IMR-90 (cell line): Measurements from ENCODE around the gene IFT52. TPM values are rescaled to one million over a fixed set of nuclear protein-coding genes. Genes with fewer than 3 reads are reported as not detected.

Source experiments
- ATAC-seq: fragments of 200-7000 bp; cut with Tn5 transposase; 2 replicates; pipeline ENCODE4 v1.9.1; 2020; ENCODE audit warnings: low read depth, mild to moderate bottlenecking, moderate library complexity
- BruUV-seq: library from RNA; stranded (reverse); fragments of 400-500 nt; replicated peaks from 2 replicates; lab custom pipeline; 2021; lab: Mats Ljungman, UMichigan
- CTCF ChIA-PET: fragments of 300-600 bp; formaldehyde crosslinking; extraction: SDS; loops from one replicate; lab custom pipeline; 2021; ENCODE audit warnings: antibody characterized with exemption; lab: Yijun Ruan, JAX
- POLR2A ChIA-PET: fragments of 300-600 bp; sonication (Branson Sonifier 250); formaldehyde crosslinking; loops from one replicate; lab custom pipeline; 2022; ENCODE audit warnings: antibody characterized with exemption; ENCODE audit not compliant: unreplicated experiment; lab: Charles Lee
- DNase-seq: peaks from one replicate; pipeline ENCODE4 v3.0.0; 2013
- H2AFZ ChIP-seq: replicated peaks from 2 replicates; pipeline ENCODE3; 2013; ENCODE audit warnings: low read length, mild to moderate bottlenecking; ENCODE audit not compliant: poor library complexity
- H2AK5ac ChIP-seq: 2 replicates; pipeline ENCODE4 v1.6.1; 2013; ENCODE audit warnings: low read depth, low read length, inconsistent platforms
- H2AK9ac ChIP-seq: replicated peaks from 2 replicates; pipeline ENCODE3; 2013; ENCODE audit warnings: mild to moderate bottlenecking, low read depth, low read length, moderate library complexity; ENCODE audit not compliant: poor library complexity
- H2BK120ac ChIP-seq: 2 replicates; pipeline ENCODE4 v1.6.1; 2013; ENCODE audit warnings: low read depth, low read length, inconsistent platforms
- H2BK15ac ChIP-seq: 3 replicates; pipeline ENCODE4 v1.6.1; 2013; ENCODE audit warnings: low read depth, low read length, inconsistent platforms
- H2BK20ac ChIP-seq: 2 replicates; pipeline ENCODE4 v1.6.1; 2013; ENCODE audit warnings: low read depth, mild to moderate bottlenecking, inconsistent platforms, low read length, moderate library complexity
- H2BK5ac ChIP-seq: 2 replicates; pipeline ENCODE4 v1.6.1; 2013; ENCODE audit warnings: mild to moderate bottlenecking, low read depth, low read length, inconsistent platforms; ENCODE audit not compliant: poor library complexity, severe bottlenecking
- H3K14ac ChIP-seq: replicated peaks from 2 replicates; pipeline ENCODE4 v1.6.1; 2013; ENCODE audit warnings: low read depth, low read length, inconsistent platforms
- H3K18ac ChIP-seq: 2 replicates; pipeline ENCODE4 v1.6.1; 2013; ENCODE audit warnings: low read depth, low read length, control low read depth
- H3K23ac ChIP-seq: 2 replicates; pipeline ENCODE4 v1.6.1; 2013; ENCODE audit warnings: low read depth, low read length, inconsistent platforms
- H3K27ac ChIP-seq: 2 replicates; pipeline ENCODE4 v1.5.1; 2013; ENCODE audit warnings: mild to moderate bottlenecking, control low read depth, low read length; ENCODE audit not compliant: insufficient read depth
- H3K27me3 ChIP-seq: 2 replicates; pipeline ENCODE4 v1.6.1; 2013; ENCODE audit warnings: low read length; ENCODE audit not compliant: control insufficient read depth, insufficient read depth
- H3K36me3 ChIP-seq: 2 replicates; pipeline ENCODE4 v1.6.1; 2013; ENCODE audit warnings: low read length, mixed read lengths; ENCODE audit not compliant: control insufficient read depth, insufficient read depth
- H3K4ac ChIP-seq: 2 replicates; pipeline ENCODE4 v1.6.1; 2013; ENCODE audit warnings: low read depth, low read length, inconsistent platforms
- H3K4me1 ChIP-seq: 2 replicates; pipeline ENCODE4 v1.6.1; 2013; ENCODE audit warnings: low read length, mixed read lengths; ENCODE audit not compliant: control insufficient read depth, insufficient read depth
- H3K4me2 ChIP-seq: 2 replicates; pipeline ENCODE4 v1.6.1; 2013; ENCODE audit warnings: low read depth, mild to moderate bottlenecking, control low read depth, low read length, moderate library complexity
- H3K4me3 ChIP-seq: 2 replicates; pipeline ENCODE4 v1.5.1; 2013; ENCODE audit warnings: low read depth, mild to moderate bottlenecking, control low read depth, low read length, moderate library complexity; ENCODE audit not compliant: insufficient read depth
- H3K56ac ChIP-seq: 2 replicates; pipeline ENCODE4 v1.6.1; 2013; ENCODE audit warnings: low read length, inconsistent platforms; ENCODE audit not compliant: insufficient read depth; ENCODE audit errors: extremely low read depth
- H3K79me1 ChIP-seq, 2 experiments: 2 replicates each; pipeline ENCODE4 v1.6.1; 2013; ENCODE audit warnings: low read length in 2 of 2, inconsistent platforms in 1 of 2, low read depth in 1 of 2
- H3K9ac ChIP-seq: 2 replicates; pipeline ENCODE4 v1.6.1; 2013; ENCODE audit warnings: low read depth, low read length, control low read depth
- H3K9me1 ChIP-seq: 2 replicates; pipeline ENCODE4 v1.6.1; 2013; ENCODE audit warnings: low read length, inconsistent platforms; ENCODE audit not compliant: insufficient read depth
- H3K9me3 ChIP-seq: 2 replicates; pipeline ENCODE4 v1.6.1; 2013; ENCODE audit warnings: low read length; ENCODE audit not compliant: control insufficient read depth, insufficient read depth
- H4K20me1 ChIP-seq: 2 replicates; pipeline ENCODE4 v1.6.1; 2013; ENCODE audit warnings: low read length, inconsistent platforms; ENCODE audit not compliant: insufficient read depth
- H4K5ac ChIP-seq: 2 replicates; pipeline ENCODE4 v1.6.1; 2013; ENCODE audit warnings: mild to moderate bottlenecking, low read depth, low read length, control low read depth
- H4K8ac ChIP-seq, 2 experiments: 2 replicates each; pipeline ENCODE4 v1.6.1; 2013; ENCODE audit warnings: low read depth in 2 of 2, low read length in 2 of 2, control low read depth in 1 of 2, inconsistent platforms in 1 of 2
- H4K91ac ChIP-seq: 2 replicates; pipeline ENCODE4 v1.6.1; 2013; ENCODE audit warnings: low read depth, low read length, inconsistent platforms; ENCODE audit not compliant: insufficient read depth
- FOS ChIP-seq: fragments of 150-350 bp; IDR thresholded peaks from 2 replicates; pipeline ENCODE4 v1.6.1; 2016; ENCODE audit warnings: low read depth, low read length
- MAZ ChIP-seq: IDR thresholded peaks from 2 replicates; pipeline ENCODE4 v1.6.1; 2012; ENCODE audit warnings: low read depth, mild to moderate bottlenecking, low read length, improper control_type of control experiment, moderate library complexity, borderline replicate concordance
- MXI1 ChIP-seq: IDR thresholded peaks from 2 replicates; pipeline ENCODE4 v1.6.1; 2012; ENCODE audit warnings: low read depth, mild to moderate bottlenecking, low read length, moderate library complexity, borderline replicate concordance
- NFE2L2 ChIP-seq: fragments of 150-350 bp; IDR thresholded peaks from 2 replicates; pipeline ENCODE4 v1.6.1; 2016; ENCODE audit warnings: low read depth, mild to moderate bottlenecking, low read length
- POLR2A ChIP-seq: IDR thresholded peaks from 2 replicates; pipeline ENCODE4 v1.6.1; 2012; ENCODE audit warnings: mild to moderate bottlenecking, low read depth, low read length
- RAD21 ChIP-seq: IDR thresholded peaks from 2 replicates; pipeline ENCODE4 v1.6.1; 2012; ENCODE audit warnings: low read length, improper control_type of control experiment
- RCOR1 ChIP-seq: IDR thresholded peaks from 2 replicates; pipeline ENCODE4 v1.6.1; 2012; ENCODE audit warnings: mild to moderate bottlenecking, low read length, improper control_type of control experiment; ENCODE audit not compliant: insufficient replicate concordance
- SMC3 ChIP-seq: fragments of 150-350 bp; IDR thresholded peaks from 2 replicates; pipeline ENCODE4 v1.6.1; 2016; ENCODE audit warnings: low read depth, mild to moderate bottlenecking, antibody characterized with exemption, low read length, moderate library complexity
- WGBS, 2 experiments: methylation state at CpG; one replicate each; pipeline versions ENCODE4 v1.1.5 to v1.1.7; 2013; ENCODE audit warnings: missing lambda C conversion rate in 2 of 2; ENCODE audit not compliant: insufficient read length in 1 of 2; ENCODE audit errors: extremely low coverage in 2 of 2; 5-methylcytosine and 5-hydroxymethylcytosine counted together
- dilution Hi-C: fragments of 300-500 bp; cut with HindIII; formaldehyde crosslinking; loops from one replicate; pipeline ENCODE4 v1.14.3; 2018; ENCODE audit warnings: low sequenced_read_pairs; ENCODE audit not compliant: unreplicated experiment
- in situ Hi-C: fragments of 300-500 bp; cut with MboI; formaldehyde crosslinking; loops from 3 replicates; pipeline ENCODE4 v1.14.3; 2019; ENCODE audit warnings: low sequenced_read_pairs, inconsistent platforms, mixed read lengths
- intact Hi-C: fragments of 100-400 bp; cut with micrococcal nuclease; formaldehyde crosslinking; loops from 2 replicates; pipeline ENCODE4 v1.10.0; 2022
- polyA plus RNA-seq, 3 experiments: library from polyadenylated mRNA; depleted of rRNA; stranded (reverse); fragments of >200 nt; gene quantifications; 2 replicates each; pipeline ENCODE4 v1.2.3, GENCODE V29; 2012; ENCODE audit warnings: low replicate concordance in 1 of 3
- total RNA-seq: library from RNA; depleted of rRNA; stranded (reverse); fragments of >200 nt; gene quantifications from 2 replicates; pipeline ENCODE4 v1.2.3, GENCODE V29; 2012

IFT52 gene
- total and polyA plus RNA-seq, 2 of the 4 experiments (the other 2 are of a cell fraction): 31.2 to 55.6 TPM

GRCh38 chr20:43548273-43548880 lies 42.4 kb upstream of the IFT52 start:
- H3K4ac ChIP-seq: no peak overlapping the region
- H3K9me3 ChIP-seq: peaks cover 6% of the 10 kb centered on the region
- no peak overlapping the region for H2AK5ac ChIP-seq
- no peaks in the 10 kb centered on the region for H3K79me1 ChIP-seq
- CTCF ChIA-PET: no interaction called here
- in situ Hi-C loops: no loop called here
- no peak overlapping the region for H4K5ac ChIP-seq
- no peak overlapping the region for H2BK20ac ChIP-seq
- WGBS, 2 experiments: 53% methylated on average over 3 of the region's 5 CpGs; no CpG with 5 or more reads in 1 of the 2 experiments
- H3K4me3 ChIP-seq: no peak overlapping the region
- no peak overlapping the region for H4K91ac ChIP-seq
- DNase-seq (no peak), ATAC-seq (no peak)
- no peak overlapping the region for H4K8ac ChIP-seq
- intact Hi-C loops: no loop called here
- BruUV-seq: no TSS peak
- H2BK15ac ChIP-seq: no peak overlapping the region
- H4K20me1 ChIP-seq: no peaks in the 10 kb centered on the region
- no peaks in the 10 kb centered on the region for H3K9me1 ChIP-seq
- H2BK120ac ChIP-seq: no peak overlapping the region
- no peak overlapping the region for H3K9ac ChIP-seq
- no peak overlapping the region for H2AK9ac ChIP-seq
- no peak for TF ChIP-seq SMC3
- no peak for TF ChIP-seq MXI1
- TF ChIP-seq NFE2L2: no peak
- no peak for TF ChIP-seq POLR2A
- TF ChIP-seq FOS: no peak
- TF ChIP-seq MAZ: no peak
- no peak for TF ChIP-seq RCOR1
- TF ChIP-seq RAD21: no peak
- dilution Hi-C loops: no loop called here
- H3K27me3 ChIP-seq: no peaks in the 10 kb centered on the region; the same call in 1 of the 2 replicates
- H3K18ac ChIP-seq: no peak overlapping the region
- no peak overlapping the region for H3K27ac ChIP-seq
- no peaks in the 10 kb centered on the region for H3K36me3 ChIP-seq
- no peak overlapping the region for H2BK5ac ChIP-seq
- no peak overlapping the region for H3K14ac ChIP-seq
- H2AFZ ChIP-seq: no peak overlapping the region
- H3K4me2 ChIP-seq: no peak overlapping the region
- POLR2A ChIA-PET: no interaction called here
- no peak overlapping the region for H3K56ac ChIP-seq
- H3K23ac ChIP-seq: no peak overlapping the region
- no peaks in the 10 kb centered on the region for H3K4me1 ChIP-seq
